ENCODE data around the gene PPP2R5B. TPM values are rescaled to one million over a fixed set of nuclear protein-coding genes. Genes with fewer than 3 reads are reported as not detected.

The PPP2R5B gene
- total and polyA plus RNA-seq, 9 of the 15 experiments (the other 6 are each of a cell fraction or from before 2014, with no cell fraction given), result 0.10 to 7.8 (median 3.3) TPM

- TF ChIP-seq SNIP1 (IDR thresholded peaks at IDR 0.05; ENCODE audit: low read depth), result no peak
- no peak for TF ChIP-seq TBP (optimal IDR thresholded peaks at IDR 0.05; ENCODE audit: low read depth, low read length)
- TF ChIP-seq ZNF717 (CRISPR knock-in tag; IDR thresholded peaks at IDR 0.05), result no peak
- TF ChIP-seq SUPT5H (IDR thresholded peaks at IDR 0.05), result no peak
- no peak for TF ChIP-seq ZNF140 (CRISPR knock-in tag; IDR thresholded peaks at IDR 0.05)
- no peak for TF ChIP-seq L3MBTL2 (IDR thresholded peaks at IDR 0.05)
- no peak for TF ChIP-seq TAF15 (IDR thresholded peaks at IDR 0.05; ENCODE audit: low read depth, low read length)
- no peak for TF ChIP-seq SP2 (IDR thresholded peaks at IDR 0.05; ENCODE audit: extremely low read depth, low read depth, low read length, poor library complexity, severe bottlenecking)
- no peak for TF ChIP-seq PML (IDR thresholded peaks at IDR 0.05; ENCODE audit: low read length)
- no peak for TF ChIP-seq SIN3A (IDR thresholded peaks at IDR 0.05; ENCODE audit: borderline replicate concordance in 2 of 2, control insufficient read depth in 1 of 2, low read depth in 2 of 2, low read length in 2 of 2)
- no peak for TF ChIP-seq NFXL1 (CRISPR knock-in tag; IDR thresholded peaks at IDR 0.05)
- TF ChIP-seq YY1 (IDR thresholded peaks at IDR 0.05; ENCODE audit: borderline replicate concordance in 1 of 3, control insufficient read depth in 1 of 3, extremely low read depth in 1 of 3, insufficient read depth in 3 of 3, insufficient read length in 1 of 3, insufficient replicate concordance in 2 of 3, low read depth in 1 of 3, low read length in 2 of 3), result no peak
- no peak for TF ChIP-seq CBX3 (IDR thresholded peaks at IDR 0.05; ENCODE audit: borderline replicate concordance in 1 of 2, low read length in 2 of 2)
- no peak for TF ChIP-seq ZKSCAN8 (CRISPR knock-in tag; IDR thresholded peaks at IDR 0.05)
- TF ChIP-seq SAFB2 (IDR thresholded peaks at IDR 0.05; ENCODE audit: borderline replicate concordance, low read depth, low read length, severe bottlenecking), result no peak
- TF ChIP-seq, protein P1, sequence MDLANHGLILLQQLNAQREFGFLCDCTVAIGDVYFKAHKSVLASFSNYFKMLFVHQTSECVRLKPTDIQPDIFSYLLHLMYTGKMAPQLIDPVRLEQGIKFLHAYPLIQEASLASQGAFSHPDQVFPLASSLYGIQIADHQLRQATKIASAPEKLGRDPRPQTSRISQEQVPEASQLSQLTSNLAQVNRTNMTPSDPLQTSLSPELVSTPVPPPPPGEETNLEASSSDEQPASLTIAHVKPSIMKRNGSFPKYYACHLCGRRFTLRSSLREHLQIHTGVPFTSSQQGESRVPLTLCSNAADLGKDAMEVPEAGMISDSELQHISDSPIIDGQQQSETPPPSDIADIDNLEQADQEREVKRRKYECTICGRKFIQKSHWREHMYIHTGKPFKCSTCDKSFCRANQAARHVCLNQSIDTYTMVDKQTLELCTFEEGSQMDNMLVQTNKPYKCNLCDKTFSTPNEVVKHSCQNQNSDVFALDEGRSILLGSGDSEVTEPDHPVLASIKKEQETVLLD (IDR thresholded peaks at IDR 0.05), result no peak
- no peak for TF ChIP-seq MED1 (CRISPR knock-in tag; IDR thresholded peaks at IDR 0.05; ENCODE audit: borderline replicate concordance)
- no peak for TF ChIP-seq BCL6 (CRISPR knock-in tag; IDR thresholded peaks at IDR 0.05)
- TF ChIP-seq ZNF239 (CRISPR knock-in tag; IDR thresholded peaks at IDR 0.05), result no peak
- POLR2A ChIA-PET, result interaction anchor here (1.0 kb wide), 1 partner anchor 13 kb away, joined by 3 read pairs; no protein-coding TSS in a partner anchor
- Histone ChIP-seq H3K79me2 (ENCODE audit: control insufficient read depth, insufficient read depth, low read length) (peaks cover 11% of the 10 kb centered on the region; the same call in 2 of the 3 replicates), H3K9ac (ENCODE audit: insufficient read depth in 1 of 2, low read depth in 2 of 2, low read length in 2 of 2) (peak overlapping the region in 1 of 2 experiments; percentile 20; a peak in 1 of 4 replicates), H3K4me3 (no peak overlapping the region), H3K9me3 (replicated peaks; ENCODE audit: control insufficient read depth, insufficient read depth, low read depth, low read length) (no peaks in the 10 kb centered on the region), H3K27ac (ENCODE audit: extremely low read depth, low read depth, low read length) (no peak overlapping the region), H2AFZ (ENCODE audit: low read depth, low read length) (no peak overlapping the region), H3K4me2 (ENCODE audit: insufficient read depth, low read length) (no peak overlapping the region), H3K36me3 (ENCODE audit: control insufficient read depth, insufficient read depth, low read length) (no peaks in the 10 kb centered on the region), H4K20me1 (replicated peaks; ENCODE audit: control insufficient read depth, insufficient read depth, low read length) (no peaks in the 10 kb centered on the region), H3K4me1 (replicated peaks in 1 of 2; ENCODE audit: control insufficient read depth in 2 of 2, insufficient read depth in 2 of 2, low read length in 2 of 2) (peaks cover 37 to 60% of the 10 kb centered on the region in 2 experiments), H3K9me1 (ENCODE audit: control insufficient read depth, insufficient read depth, low read length) (no peaks in the 10 kb centered on the region), H3K27me3 (ENCODE audit: control insufficient read depth in 2 of 2, insufficient read depth in 2 of 2, low read length in 2 of 2) (no peaks in the 10 kb centered on the region)
- in situ Hi-C loops (cut with MboI), result no loop called here
- 89% methylated on average over 3 of the region's 5 CpGs for WGBS (ENCODE audit: insufficient coverage, low coverage, missing lambda C conversion rate)
- FAIRE-seq (no peak), ATAC-seq (no peak), DNase-seq (ENCODE audit: extremely low read depth in 1 of 4, low spot score in 3 of 4) (no peak)
- intact Hi-C loops (cut with micrococcal nuclease), result loop anchor here (10.0 kb wide), 1 partner anchor 231 kb away; the partner anchor contains the start of genes TM7SF2 and ZNHIT2
- CTCF ChIA-PET (ENCODE audit: low intra/inter-chr PET ratio), result no interaction called here
- BruUV-seq (replicated peaks), result no TSS peak
Observed at GRCh38 chr11:64883575-64883974, 40.9 kb upstream of the PPP2R5B start.
